Measurements from ENCODE around the gene PDPK1.
A peak's percentile ranks its signal among the peaks of the same experiment; 100 is the strongest.
"Not testable (repeated sequence)": the region's sequence is repeated elsewhere in the genome, so short reads cannot be mapped to it uniquely, and the experiment has no call there.

PDPK1 gene

DNA sequence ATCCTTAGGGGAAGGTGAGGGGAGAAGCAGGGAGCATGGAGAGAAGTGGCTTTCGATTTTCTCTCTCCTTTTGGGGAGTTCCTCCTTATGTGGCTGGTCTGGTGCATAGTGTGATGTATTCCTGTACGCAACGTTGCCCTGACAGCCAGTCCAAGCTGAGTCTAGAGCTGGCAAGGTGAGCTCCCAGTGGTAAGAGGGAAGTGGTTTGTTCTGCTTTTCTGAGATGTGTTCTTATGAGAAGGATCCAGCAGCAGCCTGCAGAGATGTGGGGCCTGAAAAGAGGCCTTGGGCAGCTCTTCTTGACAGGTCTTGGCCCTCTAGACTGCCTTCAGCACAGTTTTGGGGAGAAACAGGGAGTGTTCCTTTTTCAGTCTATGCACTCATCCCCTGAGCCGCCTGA, 3.1 kb downstream of the PDPK1 start:
- H3K27ac Mint-ChIP-seq: peak overlapping the region in 1 of 2 donors; percentile 46
- not testable (repeated sequence) for H3K9me3 Mint-ChIP-seq, ATAC-seq, DNase-seq, H3K27me3 Mint-ChIP-seq
- peak overlapping the region; percentile 24 to 37 for H3K4me3 Mint-ChIP-seq
- peaks cover 50% of the 10 kb centered on the region for H3K4me1 Mint-ChIP-seq

DNA sequence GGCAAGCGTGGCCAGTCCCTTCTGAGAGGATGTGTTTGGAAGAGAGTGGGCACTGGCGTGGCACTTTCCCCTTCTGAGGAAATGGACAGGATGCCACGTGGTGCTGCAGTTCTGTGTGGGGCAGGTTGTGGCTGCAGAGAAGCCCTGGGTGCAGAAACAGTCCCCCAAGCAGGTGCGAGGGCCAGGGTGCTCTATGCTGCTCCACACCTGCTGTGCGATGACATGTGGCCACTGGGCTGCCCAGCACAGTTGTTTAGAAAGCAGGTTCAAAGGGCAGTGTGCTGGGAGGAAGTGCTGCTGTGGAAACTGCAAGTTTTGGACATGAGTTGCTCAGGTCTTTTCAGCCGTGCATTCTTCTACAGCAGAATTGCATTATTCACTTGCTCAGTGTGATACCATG, 3.6 kb downstream of the PDPK1 start:
- not testable (repeated sequence) for H3K27me3 Mint-ChIP-seq
- peak overlapping the region; percentile 24 to 37 for H3K4me3 Mint-ChIP-seq

DNA sequence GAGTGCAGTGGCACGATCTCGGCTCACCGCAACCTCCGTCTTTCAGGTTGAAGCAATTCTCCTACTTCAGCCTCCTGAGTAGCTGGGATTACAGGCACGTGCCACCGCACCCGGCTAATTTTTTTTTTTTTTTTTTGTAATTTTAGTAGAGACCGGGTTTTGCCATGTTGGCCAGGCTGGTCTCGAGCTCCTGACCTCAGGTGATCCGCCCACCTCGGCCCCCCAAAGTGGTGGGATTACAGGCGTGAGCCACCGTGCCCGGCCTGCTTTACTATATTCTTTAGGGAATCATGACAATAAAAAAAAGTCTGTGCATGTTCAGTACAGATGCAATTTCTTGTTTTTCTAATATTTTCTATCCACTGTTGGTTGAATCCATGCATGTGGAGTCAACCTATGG, 6.0 kb downstream of the PDPK1 start:
- Mint-ChIP-seq H3K27ac (peak overlapping the region in 1 of 2 donors; percentile 71), H3K4me1 (peaks cover 35% of the 10 kb centered on the region)
- not testable (repeated sequence) for DNase-seq, H3K27me3 Mint-ChIP-seq, H3K9me3 Mint-ChIP-seq, ATAC-seq, H3K4me3 Mint-ChIP-seq

More for the DNA sequence above, 3.6 kb downstream of the PDPK1 start:
- H3K4me1 Mint-ChIP-seq: peaks cover 48% of the 10 kb centered on the region
- H3K9me3 Mint-ChIP-seq, ATAC-seq, DNase-seq, H3K27ac Mint-ChIP-seq: not testable (repeated sequence)

DNA sequence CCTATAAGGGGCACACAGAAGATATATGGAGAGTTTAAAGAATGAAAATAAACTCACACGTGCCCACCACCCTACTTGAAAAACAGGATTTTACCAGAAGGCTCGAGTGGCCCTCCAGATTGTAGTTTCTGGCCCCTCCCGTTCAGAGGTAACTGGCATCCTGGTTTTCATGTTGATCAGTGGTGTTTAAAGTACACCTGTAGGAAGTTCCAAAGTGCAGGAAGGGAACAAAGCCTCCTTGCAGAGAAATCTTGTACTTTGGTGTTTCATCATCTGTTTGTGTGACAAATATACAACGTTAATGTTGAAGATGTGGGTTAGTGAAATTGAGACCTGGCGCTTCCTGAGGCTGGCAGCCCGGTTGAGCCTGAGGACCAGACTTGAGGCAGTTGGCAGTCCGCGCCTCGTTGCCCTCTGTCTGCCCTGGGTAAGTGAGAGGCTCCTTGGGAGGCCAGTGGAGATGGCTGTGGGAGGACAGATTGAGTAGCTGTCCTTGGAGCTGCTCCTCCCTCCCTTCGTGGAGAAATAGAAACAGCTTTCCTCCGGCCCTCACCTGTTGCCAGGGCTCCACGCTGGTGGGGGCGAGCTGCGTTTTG, 12.6 kb downstream of the PDPK1 start:
- H3K27me3 Mint-ChIP-seq, ATAC-seq, H3K27ac Mint-ChIP-seq, H3K9me3 Mint-ChIP-seq, DNase-seq, H3K4me3 Mint-ChIP-seq, H3K4me1 Mint-ChIP-seq: not testable (repeated sequence)

DNA sequence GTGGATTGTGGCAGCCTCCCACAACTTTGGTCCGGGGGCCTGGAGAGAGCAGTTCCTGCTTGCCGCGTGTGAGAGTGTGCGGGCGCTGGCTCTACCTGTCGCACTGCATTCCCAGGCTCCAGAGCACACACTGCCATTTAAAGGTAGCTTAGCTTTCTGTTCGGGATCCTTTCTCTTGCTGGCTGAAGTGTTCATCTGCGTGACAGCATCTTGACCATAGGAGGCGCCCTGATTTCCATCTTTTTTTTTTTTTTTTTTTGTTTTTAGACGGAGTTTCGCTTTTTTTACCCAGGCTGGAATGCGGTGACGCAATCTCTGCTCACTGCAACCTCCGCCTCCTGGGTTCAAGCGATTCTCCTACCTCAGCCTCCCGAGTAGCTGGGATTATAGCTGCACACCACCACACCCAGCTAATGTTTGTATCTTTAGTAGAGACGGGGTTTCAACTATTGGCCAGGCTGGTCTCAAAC, 13.6 kb downstream of the PDPK1 start:
- H3K4me1 Mint-ChIP-seq, DNase-seq, H3K27me3 Mint-ChIP-seq, ATAC-seq, H3K4me3 Mint-ChIP-seq, H3K9me3 Mint-ChIP-seq: not testable (repeated sequence)
- peak overlapping the region in 1 of 2 donors; percentile 9 for H3K27ac Mint-ChIP-seq

DNA sequence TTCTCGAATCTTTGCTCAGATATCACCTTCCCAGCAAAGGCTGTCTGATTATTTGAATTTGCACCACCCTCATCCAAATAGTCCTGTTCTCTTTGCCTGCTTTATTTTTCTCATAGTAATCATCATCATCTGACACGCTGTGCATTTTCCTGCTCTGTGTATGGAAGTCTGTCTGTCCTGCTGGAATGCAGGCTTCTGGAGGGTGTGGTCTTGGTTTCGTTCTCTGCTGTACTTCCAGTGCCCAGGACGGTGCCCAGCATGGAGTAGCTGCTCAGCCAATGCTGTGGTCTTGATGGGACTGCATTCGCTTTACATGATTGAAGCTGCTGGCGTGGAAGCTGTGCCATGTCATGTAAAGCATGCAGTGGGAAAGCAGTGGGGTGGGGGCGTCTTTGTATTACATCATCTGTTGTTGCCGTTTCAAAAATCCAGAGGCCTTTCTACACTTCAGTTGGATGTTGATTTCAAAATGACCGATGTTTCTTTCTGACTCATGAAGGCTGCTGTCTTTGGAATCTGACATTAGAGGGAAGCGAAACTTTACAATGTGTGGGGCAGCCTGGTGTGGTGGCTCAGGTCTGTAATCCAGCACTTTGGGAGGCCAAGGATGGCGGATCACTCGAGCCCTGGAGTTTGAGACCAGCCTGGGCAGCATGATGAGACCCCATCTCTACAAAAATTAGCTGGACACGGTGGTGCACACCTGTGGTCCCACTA, 17.0 kb downstream of the PDPK1 start:
- not testable (repeated sequence) for H3K27ac Mint-ChIP-seq, ATAC-seq, H3K4me3 Mint-ChIP-seq, DNase-seq, H3K27me3 Mint-ChIP-seq, H3K9me3 Mint-ChIP-seq, H3K4me1 Mint-ChIP-seq

DNA sequence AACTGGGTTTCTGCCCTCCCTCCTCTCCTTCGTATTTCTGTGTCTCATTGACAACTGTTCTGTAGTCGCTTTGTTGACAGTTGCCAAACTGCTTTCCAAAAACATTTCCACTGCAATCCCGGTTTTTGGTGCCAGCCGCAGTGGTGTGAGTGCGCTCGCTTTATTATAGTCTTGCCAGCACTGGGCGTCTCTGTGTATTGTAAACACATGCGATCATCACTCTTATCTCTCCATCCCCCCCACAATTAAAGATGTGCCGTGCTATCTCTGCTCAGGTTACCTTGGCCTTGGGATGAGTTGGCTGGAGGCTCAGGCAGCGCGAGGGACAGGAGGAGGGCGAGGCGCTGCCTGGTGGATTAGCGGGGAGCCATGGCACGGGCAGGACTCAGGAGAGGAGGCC, 19.3 kb downstream of the PDPK1 start:
- H3K4me1 Mint-ChIP-seq: not testable (repeated sequence)

DNA sequence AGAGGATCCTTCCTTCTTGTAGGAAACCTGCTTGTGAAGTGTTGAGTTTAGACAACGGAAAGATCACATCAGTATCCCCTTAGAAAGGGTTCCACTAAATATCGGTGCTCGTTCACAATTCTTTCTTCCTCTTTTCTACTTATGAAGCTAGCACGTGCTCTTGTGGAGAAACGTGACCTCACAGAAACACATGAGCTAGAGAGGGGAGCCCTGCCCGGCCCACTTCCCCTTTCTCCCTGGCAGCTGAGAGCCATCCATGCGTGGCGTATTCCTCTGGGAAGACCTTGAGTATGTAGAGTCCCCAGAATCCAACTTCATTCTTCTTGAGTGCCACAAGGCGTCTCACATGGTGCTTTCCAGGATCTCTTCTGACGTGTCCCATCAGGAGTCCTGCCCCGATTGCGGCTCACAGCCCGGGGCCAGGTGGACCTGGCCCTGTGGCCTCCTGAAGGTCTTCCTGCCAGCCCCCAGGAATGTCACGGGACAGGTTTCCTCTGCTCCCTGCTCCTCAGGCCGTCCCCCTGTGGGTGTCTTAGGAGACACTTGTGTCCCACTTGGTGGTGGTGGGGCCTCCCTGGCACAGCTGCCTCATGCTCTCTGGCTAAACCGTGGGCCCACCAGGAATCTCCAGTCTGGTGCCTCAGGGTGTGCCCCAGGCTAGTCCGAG, 22.4 kb downstream of the PDPK1 start:
- H3K27ac Mint-ChIP-seq, DNase-seq, H3K4me1 Mint-ChIP-seq, H3K27me3 Mint-ChIP-seq, H3K4me3 Mint-ChIP-seq, H3K9me3 Mint-ChIP-seq: not testable (repeated sequence)
- ATAC-seq: peak; percentile 5

More for the DNA sequence above, 19.3 kb downstream of the PDPK1 start:
- H3K4me3 Mint-ChIP-seq, H3K27ac Mint-ChIP-seq, H3K9me3 Mint-ChIP-seq, H3K27me3 Mint-ChIP-seq, ATAC-seq, DNase-seq: not testable (repeated sequence)

DNA sequence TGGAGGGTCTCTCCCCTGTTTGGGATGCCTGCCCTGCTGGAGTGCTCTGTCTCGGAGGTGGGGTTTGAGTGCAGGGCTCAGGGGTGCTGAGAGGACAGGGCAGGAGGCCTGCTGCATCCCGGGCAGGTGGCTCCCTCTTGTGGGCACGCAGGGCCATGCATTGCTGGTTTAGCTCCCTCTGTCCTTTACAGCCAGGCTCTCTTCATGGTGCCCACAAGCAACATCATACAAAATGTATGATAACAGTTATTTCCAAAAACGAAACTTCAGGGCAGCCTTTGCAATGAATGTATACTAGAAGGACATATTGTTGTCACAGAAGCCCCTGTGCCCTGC, 22.9 kb downstream of the PDPK1 start:
- H3K27ac Mint-ChIP-seq, H3K27me3 Mint-ChIP-seq, H3K4me3 Mint-ChIP-seq, H3K4me1 Mint-ChIP-seq, H3K9me3 Mint-ChIP-seq: not testable (repeated sequence)
- DNase-seq: peak; percentile 66 to 70
- peak; percentile 93 for ATAC-seq

DNA sequence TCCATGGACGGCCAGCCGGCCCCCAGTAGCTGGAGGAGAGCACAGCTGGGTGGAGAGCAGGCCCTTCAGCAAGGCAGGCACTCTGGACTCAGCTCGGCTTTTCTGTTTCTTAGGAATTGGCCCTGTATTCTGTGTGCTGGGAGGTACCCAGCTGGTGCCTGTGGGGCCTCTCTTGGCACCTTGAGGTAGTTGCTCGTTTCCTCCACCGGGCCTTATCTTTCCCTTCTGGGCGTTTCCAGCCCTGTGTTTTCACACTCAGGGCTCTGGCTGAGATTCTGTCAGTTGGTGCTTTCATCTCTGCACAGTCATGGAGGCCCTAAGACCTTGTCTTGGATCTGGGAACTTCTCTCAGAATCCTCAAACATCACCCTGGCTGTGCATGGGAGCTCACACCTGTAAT, 29.7 kb downstream of the PDPK1 start:
- H3K27ac Mint-ChIP-seq, H3K27me3 Mint-ChIP-seq, ATAC-seq, DNase-seq, H3K4me1 Mint-ChIP-seq, H3K4me3 Mint-ChIP-seq, H3K9me3 Mint-ChIP-seq: not testable (repeated sequence)

DNA sequence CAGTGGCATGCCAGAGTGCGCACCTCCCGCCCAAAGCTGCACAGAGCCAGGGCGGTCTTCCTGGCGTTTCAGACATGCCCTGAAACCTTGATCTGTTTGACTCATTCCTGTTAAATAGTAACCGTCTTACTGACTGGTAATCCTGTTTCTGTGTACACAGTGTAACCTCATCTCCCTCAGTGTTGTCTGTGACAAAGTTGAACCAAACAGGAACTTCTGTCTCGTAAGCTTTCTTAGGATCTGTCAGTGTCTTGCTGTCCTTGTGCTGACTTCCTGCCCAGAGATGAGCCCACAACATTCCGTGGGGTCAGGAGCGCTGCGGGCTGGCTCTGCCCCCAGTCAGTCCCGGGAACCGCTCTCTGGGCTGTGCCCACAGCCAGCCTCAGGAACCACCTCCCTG, 30.8 kb downstream of the PDPK1 start:
- DNase-seq, H3K9me3 Mint-ChIP-seq, ATAC-seq, H3K27ac Mint-ChIP-seq, H3K4me1 Mint-ChIP-seq, H3K27me3 Mint-ChIP-seq, H3K4me3 Mint-ChIP-seq: not testable (repeated sequence)

DNA sequence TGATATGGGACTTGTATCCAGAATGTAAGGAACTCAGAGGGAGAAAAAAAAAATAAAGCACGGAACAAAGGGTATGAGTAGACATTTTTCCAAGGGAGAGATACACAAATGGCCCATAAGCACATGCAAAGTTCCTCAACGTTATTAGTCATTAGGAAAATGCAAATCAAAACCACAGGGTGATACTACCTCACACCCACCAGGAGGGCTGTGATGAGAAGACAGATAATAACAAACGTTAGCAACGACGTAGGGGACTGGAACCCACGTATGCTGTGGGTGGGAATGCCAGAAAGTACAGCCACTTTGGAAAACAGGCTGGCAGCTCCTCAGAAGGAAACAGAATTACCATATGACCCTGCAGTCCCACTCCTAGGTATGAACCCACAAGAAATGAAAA, 34.9 kb downstream of the PDPK1 start:
- not testable (repeated sequence) for H3K4me3 Mint-ChIP-seq, H3K27ac Mint-ChIP-seq, H3K9me3 Mint-ChIP-seq, H3K4me1 Mint-ChIP-seq, DNase-seq, H3K27me3 Mint-ChIP-seq
- peak; percentile 68 for ATAC-seq

DNA sequence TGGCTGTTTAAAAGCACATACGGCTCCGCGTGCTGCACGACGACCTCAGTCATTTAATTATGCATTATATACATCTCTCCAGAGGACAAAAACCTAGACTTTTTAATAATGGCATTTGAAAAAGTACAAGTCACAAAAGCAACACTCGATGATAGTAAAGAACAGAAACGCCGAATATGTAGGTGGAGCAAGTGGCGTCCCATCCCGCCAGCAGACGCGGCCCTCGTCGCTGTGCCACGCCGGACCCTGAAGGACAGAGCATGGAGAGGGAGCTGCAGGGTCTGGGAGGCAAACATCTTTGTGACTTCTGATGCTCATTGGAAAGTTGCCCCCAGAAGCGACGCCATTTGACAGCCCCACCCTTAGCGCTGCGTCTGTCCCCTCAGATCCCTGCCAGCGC, 38.0 kb downstream of the PDPK1 start:
- not testable (repeated sequence) for H3K4me3 Mint-ChIP-seq, H3K9me3 Mint-ChIP-seq, DNase-seq, H3K27ac Mint-ChIP-seq, H3K4me1 Mint-ChIP-seq, ATAC-seq, H3K27me3 Mint-ChIP-seq

DNA sequence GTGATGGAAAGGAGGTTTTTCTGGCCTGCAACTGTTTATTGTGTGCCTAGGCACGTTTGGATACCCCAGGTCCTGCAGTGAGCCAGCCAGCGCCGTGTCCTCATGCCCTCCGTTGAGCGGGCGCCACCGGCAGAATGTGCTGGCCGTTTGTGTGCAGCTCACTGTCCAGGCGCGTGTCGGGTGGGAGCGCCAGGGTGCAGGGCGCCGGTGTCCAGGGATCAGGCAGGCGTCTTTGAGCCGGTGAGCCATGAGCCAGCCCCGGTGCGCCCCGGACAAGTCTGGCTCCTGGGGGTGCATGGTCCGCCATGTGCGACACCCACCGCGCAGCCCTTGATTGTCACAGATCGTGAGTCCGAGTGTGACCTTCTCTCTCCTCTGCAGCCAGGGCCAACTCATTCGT, 39.2 kb downstream of the PDPK1 start:
- not testable (repeated sequence) for H3K27me3 Mint-ChIP-seq, H3K27ac Mint-ChIP-seq, H3K9me3 Mint-ChIP-seq, H3K4me1 Mint-ChIP-seq, ATAC-seq, DNase-seq, H3K4me3 Mint-ChIP-seq

DNA sequence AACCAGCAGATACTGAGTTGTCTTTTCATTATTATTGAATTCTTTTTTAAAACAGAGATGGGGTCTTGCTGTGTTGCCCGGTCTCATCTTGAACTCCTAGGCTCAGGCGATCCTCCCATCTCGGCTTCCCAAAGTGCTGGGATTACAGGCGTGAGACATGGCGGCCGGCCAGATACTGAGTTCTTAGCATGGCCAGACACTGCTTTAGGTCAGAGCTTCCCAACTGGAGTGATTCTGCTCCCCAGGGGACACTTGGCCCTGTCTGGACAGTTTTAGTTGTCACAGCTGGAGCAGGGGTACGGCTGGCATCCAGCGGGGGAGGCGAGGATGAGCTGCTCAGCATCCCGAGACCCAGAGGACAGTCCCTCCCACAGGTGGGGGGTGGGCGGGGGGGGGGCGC, 41.1 kb downstream of the PDPK1 start:
- ATAC-seq, H3K4me3 Mint-ChIP-seq, H3K9me3 Mint-ChIP-seq, H3K27me3 Mint-ChIP-seq, H3K27ac Mint-ChIP-seq, H3K4me1 Mint-ChIP-seq, DNase-seq: not testable (repeated sequence)

DNA sequence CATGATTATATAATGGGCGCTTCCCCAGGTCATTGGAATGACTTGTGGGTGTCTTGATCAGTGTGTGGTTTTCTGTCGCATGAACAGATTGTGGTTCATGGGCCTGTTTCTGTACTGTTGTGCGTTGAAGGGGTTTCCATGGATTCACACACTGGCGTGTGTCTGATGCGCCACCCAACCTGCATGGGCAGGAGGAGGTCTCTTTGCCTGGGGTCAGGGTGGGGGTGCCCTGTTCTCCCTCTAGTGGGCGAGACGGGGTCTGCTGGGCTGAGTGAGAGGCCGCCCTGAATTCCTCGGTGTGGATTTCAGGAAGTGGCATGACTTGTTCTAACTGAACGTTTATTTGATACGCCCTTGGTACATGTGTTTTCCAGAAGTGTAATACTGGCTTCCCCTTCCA, 42.3 kb downstream of the PDPK1 start:
- not testable (repeated sequence) for H3K4me1 Mint-ChIP-seq, H3K27me3 Mint-ChIP-seq, H3K4me3 Mint-ChIP-seq, H3K9me3 Mint-ChIP-seq, H3K27ac Mint-ChIP-seq
- DNase-seq (peak in 1 of 2 donors; percentile 37), ATAC-seq (peak; percentile 82)

All from stimulated activated naive CD8-positive, alpha-beta T cell treated with anti-CD3 and anti-CD28 coated beads, Interleukin-15, amount 100 ng/mL, for 72 hours (primary cell).